Head of caudate nucleus (tissue), 42 donors: ENCODE data around the gene ZNF865.

ENCODE experiments used
- DNase-seq, 42 donors: peaks; one replicate each; pipeline versions ENCODE4 v3.0.0 to v3.0.0-alpha.2; 2020 to 2021; ENCODE audit warnings: mixed read lengths in 7 of 42
- intact Hi-C: fragments of 100-400 bp; cut with DNase I; formaldehyde crosslinking; loops from one replicate; pipeline ENCODE4 v1.15.0; 2022

ZNF865 gene

GRCh38 chr19:55585658-55586339 lies 19.6 kb upstream of the ZNF865 start:
- intact Hi-C loops, result no loop called here
- peak; percentile 52 to 93 (median 82) for DNase-seq

DNA sequence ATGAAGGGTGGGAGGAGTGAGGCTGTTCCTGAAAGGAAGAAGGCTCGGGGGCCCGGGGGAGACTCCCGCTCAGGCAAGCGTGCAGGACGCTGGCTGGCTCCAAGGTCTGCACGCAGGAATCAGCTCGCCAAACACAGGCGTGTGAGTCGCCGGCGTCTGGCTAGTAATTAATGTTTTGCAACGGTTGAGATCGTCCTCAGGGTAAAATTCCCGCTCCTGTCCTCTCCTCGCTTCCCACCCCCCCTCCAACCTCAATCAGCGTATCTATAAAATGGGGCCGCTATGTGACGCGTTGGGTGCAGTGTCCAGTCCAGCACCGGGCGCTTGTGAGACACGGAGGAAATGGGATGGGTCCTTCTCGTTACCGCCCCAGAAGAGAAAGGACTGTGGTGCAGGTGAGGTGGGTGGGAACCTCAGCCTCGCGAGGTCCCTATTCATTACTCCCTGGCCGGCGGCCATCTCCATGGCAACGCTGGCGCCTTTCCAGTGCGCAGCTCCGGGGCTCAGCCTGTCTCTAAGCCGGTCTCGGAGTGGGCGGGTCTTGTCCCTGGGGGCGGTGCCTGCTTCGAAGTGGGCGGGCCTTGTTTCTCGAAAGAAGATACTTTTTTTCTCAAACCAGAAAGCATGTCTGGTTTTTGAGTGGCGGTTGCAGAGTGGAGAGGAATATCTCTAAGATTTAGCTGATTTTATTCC lies 18.3 kb upstream of the ZNF865 start:
- intact Hi-C loops, result no loop called here
- DNase-seq, result peak; percentile 90 to 98 (median 95)

DNA sequence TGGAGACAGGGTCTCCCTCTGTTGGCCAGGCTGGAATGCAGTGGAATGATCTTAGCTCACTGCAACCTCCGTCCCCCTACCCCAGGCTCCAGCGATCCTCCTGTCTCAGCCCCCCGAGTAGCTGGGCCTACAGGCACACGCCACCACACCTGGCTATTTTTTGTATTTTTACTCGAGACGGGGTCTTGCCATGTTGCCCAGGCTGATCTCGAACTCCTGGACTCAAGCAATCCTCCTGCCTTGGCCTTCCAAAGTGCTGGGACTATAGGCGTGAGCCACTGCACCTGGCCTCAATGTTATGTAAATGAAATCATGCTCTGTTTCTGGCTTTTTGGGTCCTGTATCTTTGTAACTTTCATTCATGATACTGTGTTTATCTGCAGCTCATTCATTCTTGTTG lies 16.7 kb upstream of the ZNF865 start:
- intact Hi-C loops, result no loop called here
- DNase-seq, result no peak

- intact Hi-C loops, result no loop called here
- DNase-seq, result no peak
Measured at GRCh38 chr19:55590109-55590508, 15.3 kb upstream of the ZNF865 start.

DNA sequence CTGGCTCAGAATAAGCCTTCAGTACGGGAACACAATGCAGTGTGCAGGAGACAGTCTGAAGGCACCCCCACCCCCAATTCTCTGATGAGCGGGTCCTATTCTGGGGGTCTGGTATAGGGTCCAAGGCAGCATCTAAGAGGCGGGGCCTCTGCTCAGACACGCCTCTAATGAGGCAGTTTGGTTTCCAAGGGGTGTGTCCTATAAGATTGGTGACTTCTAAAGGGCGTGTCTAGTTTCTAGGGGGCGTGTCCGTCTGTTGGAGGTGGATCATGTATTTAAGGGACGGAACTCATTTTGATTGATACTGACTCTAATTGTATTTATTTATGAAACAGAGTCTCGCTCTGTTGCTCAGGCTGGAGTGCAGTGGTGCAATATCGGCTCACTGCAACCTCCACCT lies 14.8 kb upstream of the ZNF865 start:
- intact Hi-C loops, result no loop called here
- no peak for DNase-seq

- no peak for DNase-seq
- intact Hi-C loops, result no loop called here
Measured at GRCh38 chr19:55591555-55591954, 13.9 kb upstream of the ZNF865 start.

- intact Hi-C loops, result no loop called here
- DNase-seq, result no peak
Measured at GRCh38 chr19:55592391-55593090, 12.9 kb upstream of the ZNF865 start.

DNA sequence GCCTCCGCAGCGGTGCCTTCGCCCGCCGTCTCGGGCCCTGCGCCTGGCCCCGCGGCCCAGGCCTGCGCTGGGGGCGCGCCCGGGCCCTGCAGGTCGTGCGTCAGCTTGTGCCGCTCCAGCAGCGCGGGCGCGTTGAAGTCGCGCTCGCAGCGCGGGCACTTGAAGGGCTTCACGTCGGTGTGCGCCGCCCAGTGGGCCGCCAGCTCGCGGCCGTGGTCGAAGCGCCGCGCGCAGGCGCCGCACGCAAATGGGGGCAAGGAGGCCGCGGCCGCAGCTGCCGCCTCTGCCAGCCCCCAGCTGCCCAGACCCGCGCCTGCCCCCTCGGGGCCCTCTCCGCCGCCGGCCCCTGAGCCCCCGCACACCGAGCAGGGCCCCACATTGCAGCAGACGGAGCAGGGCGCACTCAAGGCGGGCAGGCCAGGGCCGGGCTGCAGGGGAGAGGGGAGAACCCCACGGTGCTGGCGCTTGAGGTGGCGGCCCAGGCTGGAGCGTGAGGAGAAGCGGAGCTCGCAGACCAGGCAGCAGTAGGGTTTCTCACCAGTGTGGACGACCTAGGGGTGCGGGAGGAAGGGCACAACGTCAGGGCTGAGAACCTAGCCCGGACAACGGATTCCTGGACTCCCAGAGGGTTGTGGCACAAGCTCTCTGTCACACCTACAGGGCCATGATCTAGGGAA lies 12.2 kb upstream of the ZNF865 start:
- intact Hi-C loops, result no loop called here

GRCh38 chr19:55594996-55595545 lies 10.4 kb upstream of the ZNF865 start:
- intact Hi-C loops, result no loop called here
- DNase-seq, result no peak

More for the DNA sequence above, 12.2 kb upstream of the ZNF865 start:
- DNase-seq, result no peak

DNA sequence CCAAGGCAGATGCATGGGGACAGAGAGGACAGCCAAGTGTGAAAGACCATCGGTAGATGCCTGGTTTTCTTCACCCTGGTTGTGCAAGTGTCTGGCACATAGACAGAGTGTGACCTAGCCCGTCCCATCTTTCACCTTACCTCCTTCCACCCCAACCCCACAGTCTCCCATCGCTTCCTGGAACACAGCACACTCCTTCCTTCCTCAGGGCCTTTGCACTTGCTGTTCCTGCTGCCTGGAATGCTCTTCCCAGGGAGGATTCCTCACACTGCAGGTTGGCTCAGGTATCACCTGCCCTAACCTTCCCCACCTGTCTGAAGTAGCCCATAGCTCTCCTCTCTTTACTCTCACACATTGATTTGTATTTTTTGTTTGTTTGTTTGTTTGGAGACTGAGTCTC lies 9.1 kb upstream of the ZNF865 start:
- DNase-seq, result no peak
- intact Hi-C loops, result no loop called here

DNA sequence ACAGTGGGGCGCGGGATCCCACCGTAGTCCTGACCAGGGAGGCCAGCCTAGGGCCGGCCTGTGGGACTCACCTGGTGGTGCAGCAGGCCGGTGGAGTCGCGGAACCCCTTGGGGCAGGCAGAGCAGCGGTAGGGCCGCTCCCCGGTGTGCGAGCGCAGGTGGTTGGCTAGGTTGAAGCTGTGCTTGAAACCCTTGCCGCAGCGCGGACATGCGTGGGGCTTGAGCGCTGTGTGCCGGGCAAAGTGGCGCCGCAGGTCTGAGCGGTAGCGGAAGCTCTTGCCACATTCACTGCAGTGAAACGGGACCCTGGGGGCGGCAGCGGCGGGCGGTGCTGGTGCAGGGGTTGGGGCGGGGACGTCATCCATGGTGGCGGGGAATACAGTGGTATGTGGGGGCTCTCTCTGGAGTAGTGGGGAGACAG lies 7.9 kb upstream of the ZNF865 start:
- intact Hi-C loops, result no loop called here
- DNase-seq, result peak in 13 of 42 donors; percentile 14 to 63 (median 46)

GRCh38 chr19:55598034-55598433 lies 7.4 kb upstream of the ZNF865 start:
- intact Hi-C loops, result loop anchor here (2.0 kb wide), 1 partner anchor 81 kb away; no protein-coding TSS in a partner anchor
- peak in 8 of 42 donors; percentile 14 to 63 (median 36) for DNase-seq

DNA sequence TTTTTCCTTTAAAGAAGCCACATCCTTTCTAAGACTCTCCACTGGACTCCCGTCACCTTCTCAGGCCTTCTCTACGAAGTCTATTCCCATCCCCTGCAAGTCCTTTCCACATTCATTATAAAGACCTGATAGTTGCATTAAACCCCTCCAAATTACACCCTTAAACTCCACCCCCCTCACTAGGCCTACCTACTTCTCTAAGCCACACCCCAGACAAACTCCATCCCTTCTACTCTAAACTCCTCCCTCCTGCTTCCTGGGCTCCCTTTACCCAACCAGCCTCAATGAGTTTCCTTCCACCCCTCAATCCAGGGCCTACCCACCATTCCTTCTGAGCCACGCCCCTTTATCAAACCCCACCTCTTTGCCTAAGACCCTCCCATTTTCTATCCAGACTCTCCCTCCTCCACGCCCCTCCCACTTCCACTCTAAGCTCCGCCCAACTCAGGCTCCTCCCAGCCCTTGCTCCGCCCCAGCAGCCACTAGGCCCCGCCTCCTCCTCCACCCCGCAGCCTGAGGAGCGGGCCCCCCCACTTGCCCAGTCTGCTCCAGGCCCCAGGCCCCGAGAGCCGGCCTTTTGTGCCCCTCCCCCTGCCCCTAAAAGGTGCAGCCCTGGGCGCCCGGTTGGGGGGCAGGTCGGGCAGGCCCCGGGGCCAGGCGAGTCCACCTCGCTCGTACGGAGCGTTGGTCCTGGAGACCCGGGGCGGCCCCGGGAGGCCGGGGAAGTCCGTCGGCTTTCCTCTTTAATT lies 6.6 kb upstream of the ZNF865 start:
- intact Hi-C loops, result loop anchor here (2.0 kb wide), 1 partner anchor 82 kb away; no protein-coding TSS in a partner anchor
- DNase-seq, result peak; percentile 85 to 97 (median 93)

GRCh38 chr19:55599468-55599841 lies 6.0 kb upstream of the ZNF865 start, which contains the start of gene FIZ1:
FIZ1 (minus strand) TSS chr19:55599517; CDS start chr19:55597865, 1,652 bp downstream.
- intact Hi-C loops, result loop anchor here (2.0 kb wide), 1 partner anchor 83 kb away; no protein-coding TSS in a partner anchor
- peak; percentile 96 to 99 (median 98) for DNase-seq

DNA sequence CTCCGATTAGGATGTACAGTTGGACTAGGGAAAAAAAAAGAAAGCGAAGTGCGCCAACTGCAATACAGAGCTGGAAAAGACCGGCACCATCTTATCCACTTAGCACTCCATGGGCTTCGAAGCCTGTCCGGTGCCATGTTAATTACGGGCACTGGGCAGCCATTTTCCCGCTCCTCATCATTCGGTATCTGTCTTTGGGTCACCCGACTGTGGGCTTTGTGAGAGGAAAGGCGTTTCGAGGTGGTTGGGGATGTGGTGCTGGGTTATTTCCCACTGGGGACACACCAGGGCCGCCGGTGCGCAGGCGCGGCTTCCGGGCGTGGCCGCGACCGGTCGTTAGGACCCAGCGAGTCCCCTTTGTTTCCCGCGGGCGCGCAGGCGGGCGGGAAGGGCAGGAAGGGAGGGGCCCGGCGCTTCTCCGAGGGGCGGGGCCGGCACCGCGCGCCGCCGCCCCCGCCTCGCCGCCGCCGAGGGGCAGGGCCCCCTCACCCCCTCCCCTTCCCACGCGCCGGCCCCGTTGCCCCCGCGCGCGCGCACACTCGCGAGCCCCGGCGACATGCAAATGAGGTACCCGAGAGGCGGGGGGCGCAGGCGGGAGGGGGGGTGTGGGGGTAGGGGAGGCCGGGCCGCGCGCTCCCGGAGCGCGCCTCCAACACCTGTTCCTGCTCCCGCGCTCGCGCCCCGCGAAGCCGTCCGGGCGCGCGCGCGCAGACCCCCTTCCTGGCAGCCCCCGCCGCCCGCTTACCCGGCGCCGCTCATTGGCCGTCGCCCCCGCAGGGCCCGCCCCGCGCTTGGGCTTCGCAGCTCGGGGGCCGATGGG lies 5.4 kb upstream of the ZNF865 start, which contains the start of gene ZNF524:
Gene ZNF524 (plus strand): TSS at position 447 of the 820 bp plus-strand sequence. CDS start 1,825 bp downstream, outside the sequence.
- intact Hi-C loops, result loop anchor here (2.0 kb wide), 1 partner anchor 83 kb away; no protein-coding TSS in a partner anchor
- DNase-seq, result peak; percentile 79 to 95 (median 90)

DNA sequence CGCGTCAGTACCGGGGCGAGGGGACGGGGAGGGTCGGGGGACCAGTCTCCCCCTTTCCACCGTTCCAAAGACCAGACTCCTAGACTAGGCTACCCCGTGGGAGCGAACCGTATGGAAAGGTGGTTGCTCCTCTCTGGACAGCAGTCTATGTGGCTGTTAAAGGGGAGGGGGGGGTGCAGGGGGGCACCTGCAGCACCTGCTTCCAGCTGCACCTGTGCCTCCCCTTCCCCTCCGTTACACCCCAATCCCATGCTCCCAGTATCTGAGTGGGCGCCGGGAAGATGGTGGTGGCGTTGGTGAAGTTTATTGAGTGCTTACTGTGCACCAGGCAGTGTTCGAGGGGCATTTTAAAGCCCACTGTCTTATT lies 4.8 kb upstream of the ZNF865 start:
- intact Hi-C loops, result no loop called here
- DNase-seq, result no peak

GRCh38 chr19:55601084-55601483 lies 4.4 kb upstream of the ZNF865 start:
- DNase-seq, result peak in 1 of 42 donors; percentile 18
- intact Hi-C loops, result no loop called here
